GM12891 (cell line): ENCODE results near the gene DNAJC25.

Experiments
- PAX5 ChIP-seq: IDR thresholded peaks from 2 replicates; pipeline ENCODE4 v1.6.1; 2011; ENCODE audit warnings: low read length, moderate library complexity, mild to moderate bottlenecking; ENCODE audit not compliant: insufficient read depth, severe bottlenecking
- POLR2A ChIP-seq: IDR thresholded peaks from 2 replicates; pipeline ENCODE4 v1.6.1; 2011; ENCODE audit warnings: low read depth, low read length, control low read depth
- POLR2AphosphoS5 ChIP-seq: IDR thresholded peaks from 2 replicates; pipeline ENCODE4 v1.6.1; 2011; ENCODE audit warnings: low read depth, low read length, control low read depth
- POU2F2 ChIP-seq: IDR thresholded peaks from 2 replicates; pipeline ENCODE4 v1.6.1; 2011; ENCODE audit warnings: low read depth, mild to moderate bottlenecking, control low read depth, low read length, moderate library complexity
- SPI1 ChIP-seq: IDR thresholded peaks from 2 replicates; pipeline ENCODE4 v1.6.1; 2011; ENCODE audit warnings: low read depth, low read length, control low read depth
- TAF1 ChIP-seq: IDR thresholded peaks from 2 replicates; pipeline ENCODE4 v1.6.1; 2011; ENCODE audit warnings: low read depth, low read length, control low read depth

DNA sequence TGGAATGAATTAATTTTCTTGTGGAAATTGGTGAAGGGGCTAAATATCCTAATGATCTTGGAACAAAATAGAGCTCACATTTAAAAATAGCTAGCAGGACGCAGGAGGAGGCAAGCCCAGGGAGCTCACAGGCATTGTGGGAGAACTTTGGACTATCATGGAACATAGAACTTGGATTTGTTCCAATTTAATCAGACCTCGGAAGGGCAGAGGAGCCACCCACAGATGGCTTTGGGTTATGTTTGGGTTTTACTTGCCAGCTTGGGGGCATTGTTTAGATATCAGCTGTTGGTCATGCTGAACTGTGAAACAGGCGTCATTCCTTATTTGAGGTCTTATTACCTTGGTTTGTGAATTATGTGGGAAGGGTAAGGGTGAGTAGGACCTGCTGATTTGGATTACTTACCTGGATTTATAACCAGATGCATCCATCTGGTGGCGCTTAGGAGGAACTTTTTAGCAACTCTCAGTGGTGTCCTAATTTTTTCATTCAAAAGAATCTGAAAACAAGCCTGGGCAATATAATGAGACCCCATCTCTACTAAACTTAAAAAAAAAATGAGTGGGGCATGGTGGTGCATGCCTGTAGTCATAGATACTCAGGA is 17.6 kb upstream of the DNAJC25 start:
- no peak for TF ChIP-seq POLR2AphosphoS5
- TF ChIP-seq POLR2A = no peak
- TF ChIP-seq SPI1 = no peak
- no peak for TF ChIP-seq TAF1
- no peak for TF ChIP-seq POU2F2
- no peak for TF ChIP-seq PAX5
